T-helper 22 cell (primary cell): Measurements from ENCODE around the gene DTNB.
"Not testable (repeated sequence)": the region's sequence is repeated elsewhere in the genome, so short reads cannot be mapped to it uniquely, and the experiment has no call there.

ENCODE experiments used
- DNase-seq: peaks from one replicate; pipeline ENCODE4 v3.0.0-alpha.2; 2020; ENCODE audit warnings: low read depth

The DTNB gene

GRCh38 chr2:25418944-25419677, 254.3 kb downstream of the DTNB start:
- no peak for DNase-seq

- DNase-seq, result no peak
These were observed 255.5 kb downstream of the DTNB start for GRCh38 chr2:25417715-25418369.

GRCh38 chr2:25416674-25417073, 256.7 kb downstream of the DTNB start:
- DNase-seq, result no peak

- DNase-seq, result no peak
These were observed 258.6 kb downstream of the DTNB start for GRCh38 chr2:25414781-25415180.

- DNase-seq, result not testable (repeated sequence)
These were observed 260.0 kb downstream of the DTNB start for GRCh38 chr2:25413409-25413808.

GRCh38 chr2:25411753-25412152, 261.6 kb downstream of the DTNB start:
- DNase-seq, result no peak

GRCh38 chr2:25411281-25411680, 262.1 kb downstream of the DTNB start:
- no peak for DNase-seq

GRCh38 chr2:25410370-25410769, 263.0 kb downstream of the DTNB start:
- no peak for DNase-seq

GRCh38 chr2:25409468-25409867, 263.9 kb downstream of the DTNB start:
- DNase-seq, result no peak

GRCh38 chr2:25409044-25409443, 264.3 kb downstream of the DTNB start:
- DNase-seq, result no peak

- no peak for DNase-seq
These were observed 267.6 kb downstream of the DTNB start for GRCh38 chr2:25405611-25406295.

GRCh38 chr2:25403120-25403760, 270.1 kb downstream of the DTNB start:
- DNase-seq, result not testable (repeated sequence)

GRCh38 chr2:25402477-25402876, 270.9 kb downstream of the DTNB start:
- DNase-seq, result no peak

- no peak for DNase-seq
These were observed 271.9 kb downstream of the DTNB start for GRCh38 chr2:25401307-25402026.

GRCh38 chr2:25400576-25401216, 272.7 kb downstream of the DTNB start:
- no peak for DNase-seq

GRCh38 chr2:25400169-25400568, 273.2 kb downstream of the DTNB start:
- no peak for DNase-seq

GRCh38 chr2:25398534-25398933, 274.8 kb downstream of the DTNB start:
- DNase-seq, result no peak

GRCh38 chr2:25397777-25398176, 275.6 kb downstream of the DTNB start:
- no peak for DNase-seq

GRCh38 chr2:25389161-25389560, 284.2 kb downstream of the DTNB start:
- DNase-seq, result no peak

- no peak for DNase-seq
These were observed 284.9 kb downstream of the DTNB start for GRCh38 chr2:25388491-25388890.

- DNase-seq, result no peak
These were observed 285.4 kb downstream of the DTNB start for GRCh38 chr2:25387876-25388449.
